Measurements from ENCODE around the gene RAB7B. TPM values are rescaled to one million over a fixed set of nuclear protein-coding genes. Genes with fewer than 3 reads are reported as not detected.

The RAB7B gene
- polyA plus RNA-seq, 2 of the 4 experiments (the other 2 are of a cell fraction): 0.08 to 0.30 TPM

- TF ChIP-seq PHF8 (IDR thresholded peaks at IDR 0.05; ENCODE audit: borderline replicate concordance, low read depth): no peak
- peak; percentile 39 to 55; a peak in 3 of 4 replicates for TF ChIP-seq CEBPB (IDR thresholded peaks at IDR 0.05)
- TF ChIP-seq MAZ (IDR thresholded peaks at IDR 0.05; ENCODE audit: borderline replicate concordance, low read depth, low read length): no peak
- no peak for TF ChIP-seq HOXB13 (CRISPR knock-in tag; IDR thresholded peaks at IDR 0.05; ENCODE audit: low read depth)
- no peak; the same call in 1 of the 2 replicates for TF ChIP-seq GATA3 (IDR thresholded peaks at IDR 0.05; ENCODE audit: borderline replicate concordance)
- no peak for TF ChIP-seq NR3C1 (IDR thresholded peaks at IDR 0.05)
- TF ChIP-seq ZFP36 (IDR thresholded peaks at IDR 0.05; ENCODE audit: borderline replicate concordance, partially characterized antibody): no peak
- no peak for TF ChIP-seq NFE2L2 (conservative IDR thresholded peaks at IDR 0.05; ENCODE audit: low read length)
- no peak for TF ChIP-seq KDM1A (IDR thresholded peaks at IDR 0.05; ENCODE audit: low read depth)
- TF ChIP-seq RCOR1 (IDR thresholded peaks at IDR 0.05; ENCODE audit: low read depth, low read length): no peak
- no peak for TF ChIP-seq FOXS1 (CRISPR knock-in tag; IDR thresholded peaks at IDR 0.05)
- TF ChIP-seq TP53 (CRISPR knock-in tag; IDR thresholded peaks at IDR 0.05): no peak
- no peak for TF ChIP-seq ZC3H11A (IDR thresholded peaks at IDR 0.05)
- no peak for TF ChIP-seq FOSB (CRISPR knock-in tag; IDR thresholded peaks at IDR 0.05)
- no peak; a peak in 1 of 5 replicates for TF ChIP-seq RAD21 (conservative IDR thresholded peaks at IDR 0.05 in 1 of 2, IDR thresholded peaks at IDR 0.05 in 1 of 2)
- TF ChIP-seq CHD4 (IDR thresholded peaks at IDR 0.05; ENCODE audit: borderline replicate concordance): no peak
- no peak for TF ChIP-seq ATOH8 (CRISPR knock-in tag; IDR thresholded peaks at IDR 0.05; ENCODE audit: low read depth)
- TF ChIP-seq CHD2 (IDR thresholded peaks at IDR 0.05; ENCODE audit: low read length, partially characterized antibody): no peak
- no peak for TF ChIP-seq ZSCAN20 (CRISPR knock-in tag; IDR thresholded peaks at IDR 0.05)
- no peak for TF ChIP-seq KDM5A (IDR thresholded peaks at IDR 0.05)
- TF ChIP-seq FOSL2 (IDR thresholded peaks at IDR 0.05): peak; percentile 44; the same call in 1 of the 2 replicates
- peak; percentile 59 for TF ChIP-seq FOSL2 (CRISPR knock-in tag; IDR thresholded peaks at IDR 0.05)
- TF ChIP-seq, protein P1, sequence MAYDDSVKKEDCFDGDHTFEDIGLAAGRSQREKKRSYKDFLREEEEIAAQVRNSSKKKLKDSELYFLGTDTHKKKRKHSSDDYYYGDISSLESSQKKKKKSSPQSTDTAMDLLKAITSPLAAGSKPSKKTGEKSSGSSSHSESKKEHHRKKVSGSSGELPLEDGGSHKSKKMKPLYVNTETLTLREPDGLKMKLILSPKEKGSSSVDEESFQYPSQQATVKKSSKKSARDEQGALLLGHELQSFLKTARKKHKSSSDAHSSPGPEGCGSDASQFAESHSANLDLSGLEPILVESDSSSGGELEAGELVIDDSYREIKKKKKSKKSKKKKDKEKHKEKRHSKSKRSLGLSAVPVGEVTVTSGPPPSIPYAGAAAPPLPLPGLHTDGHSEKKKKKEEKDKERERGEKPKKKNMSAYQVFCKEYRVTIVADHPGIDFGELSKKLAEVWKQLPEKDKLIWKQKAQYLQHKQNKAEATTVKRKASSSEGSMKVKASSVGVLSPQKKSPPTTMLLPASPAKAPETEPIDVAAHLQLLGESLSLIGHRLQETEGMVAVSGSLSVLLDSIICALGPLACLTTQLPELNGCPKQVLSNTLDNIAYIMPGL (CRISPR knock-in tag; IDR thresholded peaks at IDR 0.05; ENCODE audit: borderline replicate concordance): no peak
These were observed 69.2 kb downstream of the RAB7B start (continued) for GRCh38 chr1:205933671-205934618.

DNA sequence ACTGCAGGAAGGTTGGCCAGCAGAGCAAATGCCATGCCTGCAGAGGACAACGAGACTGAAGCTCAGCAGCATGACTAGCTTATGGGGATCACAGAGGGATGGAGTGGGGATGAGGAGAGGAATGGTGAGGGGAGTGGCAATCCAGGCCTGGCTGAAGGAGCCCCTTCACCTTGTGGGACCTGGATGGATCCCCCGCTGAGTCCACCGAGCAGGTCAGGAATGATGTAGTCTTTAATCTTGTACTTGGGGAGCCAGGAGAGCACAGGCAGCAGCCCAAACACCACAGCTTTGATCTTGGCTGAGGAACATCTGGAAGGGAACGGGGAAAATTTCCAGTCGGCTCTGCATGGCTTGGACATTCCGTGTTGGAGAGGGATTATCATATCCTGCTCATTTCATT, 70.4 kb downstream of the RAB7B start:
- no peak for DNase-seq (ENCODE audit: low read depth in 1 of 2, low spot score in 1 of 2)
- no peak for ATAC-seq
- Histone ChIP-seq H3K4me3 (no peak overlapping the region), H3K4me1 (peaks cover 54% of the 10 kb centered on the region), H3K9me3 (no peaks in the 10 kb centered on the region), H3K4me2 (peak overlapping the region; percentile 65), H3K27ac (peak overlapping the region; percentile 84 to 93)
- CTCF ChIA-PET: interaction anchor here (0.9 to 23.3 kb wide), 3 partner anchors 10 to 49 kb away, joined by 3 to 822 read pairs (median 49); partner anchors contain the start of gene SLC26A9
- POLR2A ChIA-PET: no interaction called here
- no peak for FAIRE-seq
- 91% methylated on average over 6 of the region's 6 CpGs for WGBS (ENCODE audit: missing lambda C conversion rate)
- TF ChIP-seq ESRRA (IDR thresholded peaks at IDR 0.05; ENCODE audit: borderline replicate concordance, low read length) (no peak), ATOH8 (CRISPR knock-in tag; IDR thresholded peaks at IDR 0.05; ENCODE audit: low read depth) (no peak), JUN (IDR thresholded peaks at IDR 0.05) (no peak), CBX8 (IDR thresholded peaks at IDR 0.05) (no peak), PHF8 (IDR thresholded peaks at IDR 0.05; ENCODE audit: borderline replicate concordance, low read depth) (no peak), HEYL (CRISPR knock-in tag; IDR thresholded peaks at IDR 0.05) (no peak), KDM1A (IDR thresholded peaks at IDR 0.05; ENCODE audit: low read depth) (no peak), CEBPB (IDR thresholded peaks at IDR 0.05) (no peak), E2F6 (IDR thresholded peaks at IDR 0.05; ENCODE audit: borderline replicate concordance, low read depth) (no peak), NFE2L2 (conservative IDR thresholded peaks at IDR 0.05; ENCODE audit: low read length) (no peak), HOXB13 (CRISPR knock-in tag; IDR thresholded peaks at IDR 0.05; ENCODE audit: low read depth) (no peak), RCOR1 (IDR thresholded peaks at IDR 0.05; ENCODE audit: low read depth, low read length) (no peak), RARB (CRISPR knock-in tag; IDR thresholded peaks at IDR 0.05) (no peak), PBX3 (IDR thresholded peaks at IDR 0.05) (no peak), GATA3 (IDR thresholded peaks at IDR 0.05; ENCODE audit: borderline replicate concordance) (no peak), RAD21 (conservative IDR thresholded peaks at IDR 0.05 in 1 of 2, IDR thresholded peaks at IDR 0.05 in 1 of 2) (no peak)
- TF ChIP-seq, protein P1 (CRISPR knock-in tag; IDR thresholded peaks at IDR 0.05; ENCODE audit: borderline replicate concordance): no peak
